NCI-H2081 (cell line): ENCODE measurements around the gene OPN4.
"Not testable (repeated sequence)": the region's sequence is repeated elsewhere in the genome, so short reads cannot be mapped to it uniquely, and the experiment has no call there.

Source experiments
- DNase-seq, 2 experiments: peaks; one replicate each; lab custom pipeline; 2025; lab: John Stamatoyannopoulos, UW

Gene OPN4

GRCh38 chr10:86654411-86655172 is at the start of gene OPN4:
Gene OPN4 (plus strand): TSS chr10:86654547. CDS start chr10:86654784, 237 bp downstream.
- DNase-seq = no peak

- DNase-seq = no peak
Observed at GRCh38 chr10:86607674-86608073, 46.7 kb upstream of the OPN4 start.

- DNase-seq = no peak
Observed at GRCh38 chr10:86609920-86610319, 44.4 kb upstream of the OPN4 start.

GRCh38 chr10:86611386-86611785 is 43.0 kb upstream of the OPN4 start:
- DNase-seq = no peak

GRCh38 chr10:86613096-86613495 is 41.3 kb upstream of the OPN4 start:
- DNase-seq = no peak

- no peak for DNase-seq
Observed at GRCh38 chr10:86613905-86614304, 40.4 kb upstream of the OPN4 start.

- DNase-seq = no peak
Observed at GRCh38 chr10:86614853-86615252, 39.5 kb upstream of the OPN4 start.

- DNase-seq = not testable (repeated sequence)
Observed at GRCh38 chr10:86617278-86617677, 37.1 kb upstream of the OPN4 start.

- DNase-seq = no peak
Observed at GRCh38 chr10:86628311-86628710, 26.0 kb upstream of the OPN4 start.

GRCh38 chr10:86630079-86630478 is 24.3 kb upstream of the OPN4 start:
- DNase-seq = no peak

- DNase-seq = peak in 1 of 2 experiments; percentile 2
Observed at GRCh38 chr10:86632009-86632800, 22.1 kb upstream of the OPN4 start.

- no peak for DNase-seq
Observed at GRCh38 chr10:86632951-86633350, 21.4 kb upstream of the OPN4 start.

GRCh38 chr10:86635402-86635801 is 18.9 kb upstream of the OPN4 start:
- DNase-seq = no peak

GRCh38 chr10:86636311-86636710 is 18.0 kb upstream of the OPN4 start:
- DNase-seq = no peak

GRCh38 chr10:86642021-86642420 is 12.3 kb upstream of the OPN4 start:
- no peak for DNase-seq

- no peak for DNase-seq
Observed at GRCh38 chr10:86642499-86642898, 11.8 kb upstream of the OPN4 start.

- DNase-seq = no peak
Observed at GRCh38 chr10:86644152-86644793, 10.1 kb upstream of the OPN4 start.

- no peak for DNase-seq
Observed at GRCh38 chr10:86644794-86645445, 9.4 kb upstream of the OPN4 start.

GRCh38 chr10:86645621-86646165 is 8.7 kb upstream of the OPN4 start:
- DNase-seq = not testable (repeated sequence)

GRCh38 chr10:86646532-86646931 is 7.8 kb upstream of the OPN4 start:
- DNase-seq = no peak

- DNase-seq = no peak
Observed at GRCh38 chr10:86646933-86647332, 7.4 kb upstream of the OPN4 start.
